Dermis blood vessel endothelial cell (primary cell): ENCODE results near the gene ZNF468. TPM values are rescaled to one million over a fixed set of nuclear protein-coding genes. Genes with fewer than 3 reads are reported as not detected.
A peak's percentile ranks its signal among the peaks of the same experiment; 100 is the strongest.
"Not testable (repeated sequence)": the region's sequence is repeated elsewhere in the genome, so short reads cannot be mapped to it uniquely, and the experiment has no call there.

Source experiments
- DNase-seq: peaks from one replicate; pipeline ENCODE4 v3.0.0; 2010
- total RNA-seq: library from RNA; depleted of rRNA; stranded (reverse); fragments of >200 nt; gene quantifications from 2 replicates; pipeline ENCODE4 v1.2.3, GENCODE V29; 2014

ZNF468 gene
- total RNA-seq, 1 donor from 2014 or later = 23.5 TPM

DNA sequence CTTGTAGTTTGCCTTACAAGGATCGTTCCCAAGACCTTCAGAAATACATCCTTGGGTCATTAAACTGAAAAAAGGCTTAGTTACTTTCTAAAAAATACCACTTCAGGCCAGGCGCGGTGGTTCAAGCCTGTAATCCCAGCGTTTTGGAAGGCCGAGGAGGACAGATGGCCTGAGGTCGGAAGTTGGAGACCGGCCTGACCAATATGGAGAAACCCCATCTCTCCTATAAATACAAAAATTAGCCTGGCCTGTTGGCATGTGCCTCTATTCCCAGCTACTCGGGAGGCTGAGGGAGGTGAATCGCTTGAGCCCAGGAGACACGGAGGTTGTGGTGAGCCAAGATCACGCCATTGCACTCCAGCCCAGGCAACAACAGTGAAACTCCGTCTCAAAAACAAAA lies 33.7 kb downstream of the ZNF468 start:
- DNase-seq = no peak

DNA sequence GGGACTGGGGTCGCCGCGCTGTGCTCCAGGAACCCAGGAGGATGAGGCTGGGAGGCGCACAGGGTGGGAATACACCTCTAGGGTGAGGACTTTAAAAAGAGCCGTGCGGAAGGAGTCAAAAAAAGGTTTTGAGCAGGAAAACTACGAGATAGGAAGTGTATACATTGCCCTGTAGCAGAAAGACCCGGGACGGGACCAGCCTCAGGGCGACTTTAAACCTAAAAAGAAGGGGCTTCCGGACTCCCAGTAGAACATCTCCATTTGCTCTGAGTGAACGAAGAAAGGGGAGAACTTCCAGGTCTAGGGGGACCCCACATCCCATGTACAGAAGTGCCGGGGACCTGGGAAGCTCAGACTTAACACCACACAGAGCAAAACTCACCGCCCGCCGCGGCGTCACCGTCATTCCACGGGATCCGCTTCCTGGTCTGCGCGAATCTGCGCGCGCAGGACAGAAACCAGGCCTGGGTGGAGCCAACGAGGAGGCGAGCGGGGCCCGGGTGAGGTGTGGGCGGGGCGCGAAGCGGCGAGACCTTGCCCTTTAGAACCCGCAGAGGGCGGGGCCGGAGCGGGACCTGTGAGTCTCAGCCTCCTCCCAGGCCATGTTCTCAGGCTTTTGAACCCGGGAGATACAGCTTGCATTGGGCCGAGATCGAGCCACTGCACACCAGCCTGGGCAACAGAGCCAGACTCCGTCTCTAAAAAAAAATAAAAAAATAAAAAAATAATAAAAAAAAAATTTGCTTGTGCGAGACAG lies 36.0 kb downstream of the ZNF468 start, which contains the start of gene ZNF28:
Gene ZNF28, minus strand, starts transcription at position 430 of the 757 bp plus-strand sequence. CDS start 3,675 bp downstream, outside the sequence.
- DNase-seq = peak; percentile 49

DNA sequence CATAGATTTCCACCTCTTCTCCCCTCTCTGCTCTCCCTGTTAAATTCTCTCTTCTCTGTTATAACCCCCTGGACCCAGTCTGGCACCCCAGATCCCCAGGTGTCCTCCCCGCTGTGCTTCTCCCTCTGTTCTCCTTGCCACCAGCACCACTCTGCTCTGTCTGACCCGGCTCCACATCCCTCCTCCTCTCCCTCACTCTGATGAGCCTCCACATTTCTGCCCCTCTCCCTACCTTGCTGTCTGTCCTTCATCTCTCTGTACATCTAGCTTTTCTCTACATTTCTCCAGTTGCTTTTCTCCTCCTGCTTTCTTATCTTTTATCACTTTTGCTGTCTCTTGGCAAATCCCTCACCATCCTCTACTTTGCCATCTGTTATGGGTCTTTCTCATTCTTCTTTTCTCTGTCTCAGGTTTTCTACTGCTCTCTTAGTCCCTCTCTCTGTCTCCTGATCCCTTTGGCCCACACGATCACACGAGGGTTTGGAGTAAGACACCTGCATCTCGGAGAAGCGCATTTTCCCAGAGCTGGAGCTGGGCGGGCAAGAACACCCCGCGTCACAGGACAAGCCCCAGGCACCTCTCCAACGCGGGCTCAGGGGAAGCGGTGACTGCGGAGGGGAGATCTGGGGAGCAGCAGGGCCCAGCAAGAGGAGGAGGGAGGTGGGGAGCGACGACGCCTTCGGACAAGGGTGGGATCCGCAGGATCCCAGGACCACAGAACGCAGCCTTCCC lies 36.8 kb downstream of the ZNF468 start:
- DNase-seq = peak; percentile 45

DNA sequence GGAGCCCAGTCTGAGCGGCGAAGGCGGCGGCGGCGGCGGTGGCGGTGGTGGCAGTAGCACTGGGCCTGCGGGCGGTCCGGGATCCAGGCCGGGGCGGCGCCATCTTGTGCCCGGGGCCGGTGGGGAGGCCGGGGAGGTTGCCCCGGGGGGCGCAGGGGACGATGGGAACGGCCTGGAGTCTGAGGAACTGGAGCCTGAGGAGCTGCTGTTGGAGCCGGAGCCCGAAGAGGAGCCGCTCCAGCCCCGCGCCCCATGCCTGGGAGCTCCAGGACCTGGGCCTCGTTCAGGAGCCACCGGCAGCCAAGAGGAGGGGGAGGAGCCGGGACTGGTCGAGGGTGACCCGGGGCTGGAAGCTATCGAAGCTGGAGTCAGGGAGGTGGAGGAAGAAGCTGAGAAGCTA lies 47.6 kb downstream of the ZNF468 start:
- DNase-seq = no peak

DNA sequence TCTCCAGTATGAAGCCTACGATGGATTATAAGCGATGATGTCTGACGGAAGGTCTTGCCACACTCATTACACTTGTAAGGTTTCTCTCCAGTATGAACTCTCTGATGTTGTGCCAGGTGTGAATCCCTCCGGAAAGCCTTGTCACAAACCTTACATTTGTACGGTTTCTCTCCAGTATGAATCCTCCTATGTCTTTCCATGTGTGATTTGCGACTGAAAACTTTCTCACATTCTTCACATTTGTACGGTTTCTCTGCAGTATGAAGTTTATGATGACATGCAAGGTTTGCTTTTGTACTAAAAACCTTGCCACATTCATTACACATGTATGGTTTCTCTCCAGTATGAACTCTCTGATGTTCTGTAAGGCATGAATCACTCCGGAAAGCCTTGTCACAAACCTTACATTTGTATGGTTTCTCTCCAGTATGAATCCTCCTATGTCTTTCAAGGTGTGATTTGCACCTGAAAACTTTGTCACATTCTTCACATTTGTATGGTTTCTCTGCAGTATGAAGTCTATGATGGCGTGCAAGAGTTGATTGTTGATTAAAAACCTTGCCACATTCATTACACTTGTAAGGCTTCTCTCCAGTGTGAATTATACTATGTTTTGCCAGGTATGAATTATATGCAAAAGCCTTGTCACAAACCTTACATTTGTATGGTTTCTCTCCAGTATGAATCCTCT lies 57.3 kb downstream of the ZNF468 start:
- DNase-seq = not testable (repeated sequence)

DNA sequence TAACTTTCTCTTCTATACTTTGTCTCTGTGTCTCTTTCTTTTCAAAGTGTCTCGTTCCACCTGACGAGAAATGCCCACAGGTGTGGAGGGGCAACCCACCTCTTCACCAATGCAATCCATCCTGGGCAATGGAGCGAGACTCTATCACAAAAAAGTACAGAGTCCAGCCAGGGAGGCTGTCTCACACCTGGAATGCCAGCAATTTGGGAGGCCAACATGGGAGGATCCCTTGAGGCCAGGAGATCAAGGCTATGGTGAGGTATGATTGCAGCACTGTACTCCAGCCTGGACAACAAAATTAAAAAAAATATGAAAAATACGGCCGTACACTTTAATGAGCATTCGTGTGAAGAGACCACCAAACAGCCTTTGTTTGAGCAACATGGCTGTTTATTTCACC lies 68.0 kb downstream of the ZNF468 start:
- no peak for DNase-seq

Other genes starting within 250 kb of the ZNF468 start
- gene ZNF83, start 219.3 kb downstream of the ZNF468 start, total RNA-seq = 40.9 and 72.3 TPM in 2 replicates
- gene ZNF611, start 122.6 kb downstream of the ZNF468 start, total RNA-seq = 11.9 and 15.7 TPM in 2 replicates
- 4.1 and 5.4 TPM in 2 replicates for gene ZNF600, start 70.8 kb downstream of the ZNF468 start, total RNA-seq
- gene ZNF28, start 36.0 kb downstream of the ZNF468 start, total RNA-seq = 29.6 and 30.5 TPM in 2 replicates
- gene ZNF320, start 40.0 kb upstream of the ZNF468 start, total RNA-seq = 9.3 and 16.0 TPM in 2 replicates
- 6.5 and 7.8 TPM in 2 replicates for gene ZNF888, start 65.8 kb upstream of the ZNF468 start, total RNA-seq
- gene ZNF816, start 105.3 kb upstream of the ZNF468 start, total RNA-seq = 6.1 and 9.0 TPM in 2 replicates
- not detected in 2 replicates for gene ERVV-1, start 156.3 kb upstream of the ZNF468 start, total RNA-seq
- gene ERVV-2, start 187.1 kb upstream of the ZNF468 start, total RNA-seq = not detected in 2 replicates
- 25.5 and 29.3 TPM in 2 replicates for gene ZNF160, start 245.8 kb upstream of the ZNF468 start, total RNA-seq